Measurements from ENCODE around the gene TPCN1.

DNA sequence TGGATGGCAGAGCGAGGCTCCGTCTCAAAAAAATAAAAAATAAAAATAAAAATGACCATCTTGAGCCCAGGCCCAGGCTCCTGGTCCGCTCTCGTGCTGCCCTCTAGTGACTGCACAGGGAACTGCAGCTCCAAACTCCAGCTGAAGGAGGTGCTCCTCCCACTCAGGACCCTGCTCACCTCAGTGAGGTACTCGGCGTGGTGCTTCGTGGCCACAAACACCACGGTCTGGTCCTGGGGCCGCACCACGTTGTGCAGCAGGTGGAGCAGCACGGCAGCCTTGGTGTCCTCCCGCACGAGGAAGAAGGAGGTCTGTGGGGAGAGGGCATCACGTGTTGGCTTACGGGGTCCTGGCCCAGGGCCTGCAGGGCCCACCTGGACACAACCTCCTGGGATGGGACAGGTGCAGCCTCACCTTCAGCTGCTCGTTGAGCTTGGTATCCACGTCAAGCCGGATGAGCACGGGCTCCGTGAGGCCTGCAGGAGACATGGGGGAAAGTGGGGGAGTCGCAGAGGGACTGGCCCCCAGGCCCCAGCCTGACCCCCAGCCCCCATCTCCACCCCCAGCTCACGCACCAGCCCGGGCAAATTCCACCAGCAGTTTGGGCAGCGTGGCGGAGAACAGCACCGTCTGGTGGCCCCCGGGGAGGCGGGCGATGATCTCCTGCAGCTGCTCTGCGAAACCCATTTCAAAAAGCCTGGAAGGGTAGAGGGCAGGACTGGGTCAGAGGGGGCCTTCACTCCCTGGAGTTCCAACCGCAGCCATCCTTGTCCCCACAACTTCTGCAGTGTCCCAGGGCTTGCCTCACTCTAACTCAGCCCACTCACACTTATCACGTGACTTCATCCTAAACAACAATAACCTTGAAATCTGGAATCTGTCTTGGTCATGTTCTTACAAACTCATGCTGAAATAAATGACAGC lies 46.5 kb upstream of the TPCN1 start:
- TF ChIP-seq POLR2A (IDR thresholded peaks at IDR 0.05): no peak
- TF ChIP-seq, protein P1, sequence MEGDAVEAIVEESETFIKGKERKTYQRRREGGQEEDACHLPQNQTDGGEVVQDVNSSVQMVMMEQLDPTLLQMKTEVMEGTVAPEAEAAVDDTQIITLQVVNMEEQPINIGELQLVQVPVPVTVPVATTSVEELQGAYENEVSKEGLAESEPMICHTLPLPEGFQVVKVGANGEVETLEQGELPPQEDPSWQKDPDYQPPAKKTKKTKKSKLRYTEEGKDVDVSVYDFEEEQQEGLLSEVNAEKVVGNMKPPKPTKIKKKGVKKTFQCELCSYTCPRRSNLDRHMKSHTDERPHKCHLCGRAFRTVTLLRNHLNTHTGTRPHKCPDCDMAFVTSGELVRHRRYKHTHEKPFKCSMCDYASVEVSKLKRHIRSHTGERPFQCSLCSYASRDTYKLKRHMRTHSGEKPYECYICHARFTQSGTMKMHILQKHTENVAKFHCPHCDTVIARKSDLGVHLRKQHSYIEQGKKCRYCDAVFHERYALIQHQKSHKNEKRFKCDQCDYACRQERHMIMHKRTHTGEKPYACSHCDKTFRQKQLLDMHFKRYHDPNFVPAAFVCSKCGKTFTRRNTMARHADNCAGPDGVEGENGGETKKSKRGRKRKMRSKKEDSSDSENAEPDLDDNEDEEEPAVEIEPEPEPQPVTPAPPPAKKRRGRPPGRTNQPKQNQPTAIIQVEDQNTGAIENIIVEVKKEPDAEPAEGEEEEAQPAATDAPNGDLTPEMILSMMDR (IDR thresholded peaks at IDR 0.05): peak; percentile 85 to 100 (median 98)
